Measurements from ENCODE around the gene CDC5L.

CDC5L gene

GRCh38 chr6:44457596-44457995 is 70.1 kb downstream of the CDC5L start:
- Histone ChIP-seq H3K4me2 (ENCODE audit: insufficient read depth, low read length, poor library complexity, severe bottlenecking) (no peak overlapping the region), H2BK5ac (ENCODE audit: low read length) (no peak overlapping the region), H2BK15ac (ENCODE audit: low read length) (no peak overlapping the region), H2BK12ac (ENCODE audit: low read length) (no peak overlapping the region), H2AK5ac (ENCODE audit: low read depth, low read length) (no peak overlapping the region), H3K79me1 (ENCODE audit: low read depth, low read length) (no peaks in the 10 kb centered on the region), H4K91ac (ENCODE audit: low read depth, low read length, poor library complexity) (no peak overlapping the region), H3K27me3 (ENCODE audit: control insufficient read depth in 3 of 3, insufficient read depth in 3 of 3, low read depth in 1 of 3, low read length in 3 of 3) (no peaks in the 10 kb centered on the region), H3K4ac (ENCODE audit: low read length) (no peak overlapping the region), H4K8ac (ENCODE audit: low read depth, low read length) (no peak overlapping the region), H3K9ac (ENCODE audit: low read depth, low read length, poor library complexity) (no peak overlapping the region), H3K4me3 (ENCODE audit: low read length in 2 of 2) (no peak overlapping the region), H3K27ac (replicated peaks; ENCODE audit: low read length) (no peak overlapping the region), H2AFZ (ENCODE audit: low read length) (no peak overlapping the region), H3K14ac (ENCODE audit: low read length) (no peak overlapping the region), H3K4me1 (ENCODE audit: control insufficient read depth in 2 of 2, insufficient read depth in 1 of 2, low read depth in 1 of 2, low read length in 2 of 2) (no peaks in the 10 kb centered on the region), H3K9me3 (replicated peaks in 1 of 2; ENCODE audit: control insufficient read depth in 2 of 2, insufficient read depth in 1 of 2, low read depth in 1 of 2, low read length in 2 of 2) (no peaks in the 10 kb centered on the region), H3K36me3 (replicated peaks in 1 of 2; ENCODE audit: control insufficient read depth in 2 of 2, insufficient read depth in 2 of 2, low read length in 2 of 2) (peaks cover 2 to 14% of the 10 kb centered on the region in 2 donors), H3K23ac (ENCODE audit: low read depth, low read length, poor library complexity) (peak overlapping the region; percentile 45), H2BK120ac (ENCODE audit: low read depth, low read length) (no peak overlapping the region), H3K18ac (ENCODE audit: low read length) (no peak overlapping the region)
- no CpG with 5 or more reads among the region's 9 CpGs for WGBS, 2 donors (ENCODE audit: extremely low coverage in 2 of 2, insufficient read length in 2 of 2, insufficient replicate concordance in 1 of 2)
- DNase-seq (ENCODE audit: low spot score) = no peak

- no peak overlapping the region for H3K27ac ChIP-seq (replicated peaks; ENCODE audit: low read length)
- no peak overlapping the region for H4K8ac ChIP-seq (ENCODE audit: low read depth, low read length)
- no peaks in the 10 kb centered on the region for H3K27me3 ChIP-seq (ENCODE audit: control insufficient read depth in 3 of 3, insufficient read depth in 3 of 3, low read depth in 1 of 3, low read length in 3 of 3)
- no peaks in the 10 kb centered on the region for H3K9me3 ChIP-seq (replicated peaks in 1 of 2; ENCODE audit: control insufficient read depth in 2 of 2, insufficient read depth in 1 of 2, low read depth in 1 of 2, low read length in 2 of 2)
- H2AK5ac ChIP-seq (ENCODE audit: low read depth, low read length) = no peak overlapping the region
- H3K4me3 ChIP-seq (ENCODE audit: low read length in 2 of 2) = no peak overlapping the region
- H2BK5ac ChIP-seq (ENCODE audit: low read length) = no peak overlapping the region
- H2BK12ac ChIP-seq (ENCODE audit: low read length) = no peak overlapping the region
- no peak overlapping the region for H3K4me2 ChIP-seq (ENCODE audit: insufficient read depth, low read length, poor library complexity, severe bottlenecking)
- no peaks in the 10 kb centered on the region for H3K79me1 ChIP-seq (ENCODE audit: low read depth, low read length)
- no peak overlapping the region for H3K4ac ChIP-seq (ENCODE audit: low read length)
- H3K36me3 ChIP-seq (replicated peaks in 1 of 2; ENCODE audit: control insufficient read depth in 2 of 2, insufficient read depth in 2 of 2, low read length in 2 of 2) = peaks cover 0 to 5% of the 10 kb centered on the region in 2 donors
- no peak overlapping the region for H2BK15ac ChIP-seq (ENCODE audit: low read length)
- H2AFZ ChIP-seq (ENCODE audit: low read length) = no peak overlapping the region
- no CpG with 5 or more reads among the region's 6 CpGs for WGBS, 2 donors (ENCODE audit: extremely low coverage in 2 of 2, insufficient read length in 2 of 2, insufficient replicate concordance in 1 of 2)
- no peak overlapping the region for H3K14ac ChIP-seq (ENCODE audit: low read length)
- no peak overlapping the region for H3K23ac ChIP-seq (ENCODE audit: low read depth, low read length, poor library complexity)
- H2BK120ac ChIP-seq (ENCODE audit: low read depth, low read length) = no peak overlapping the region
- no peak overlapping the region for H4K91ac ChIP-seq (ENCODE audit: low read depth, low read length, poor library complexity)
- DNase-seq (ENCODE audit: low spot score) = no peak
- H3K9ac ChIP-seq (ENCODE audit: low read depth, low read length, poor library complexity) = no peak overlapping the region
- H3K4me1 ChIP-seq (ENCODE audit: control insufficient read depth in 2 of 2, insufficient read depth in 1 of 2, low read depth in 1 of 2, low read length in 2 of 2) = no peaks in the 10 kb centered on the region
- peak overlapping the region; percentile 40 for H3K18ac ChIP-seq (ENCODE audit: low read length)
Measured at GRCh38 chr6:44458551-44458950, 71.0 kb downstream of the CDC5L start.

- Histone ChIP-seq H2BK120ac (ENCODE audit: low read depth, low read length) (no peak overlapping the region), H2BK5ac (ENCODE audit: low read length) (no peak overlapping the region), H2AFZ (ENCODE audit: low read length) (no peak overlapping the region), H4K8ac (ENCODE audit: low read depth, low read length) (no peak overlapping the region), H3K27me3 (ENCODE audit: control insufficient read depth in 3 of 3, insufficient read depth in 3 of 3, low read depth in 1 of 3, low read length in 3 of 3) (no peaks in the 10 kb centered on the region), H4K91ac (ENCODE audit: low read depth, low read length, poor library complexity) (no peak overlapping the region), H2BK15ac (ENCODE audit: low read length) (no peak overlapping the region), H3K79me1 (ENCODE audit: low read depth, low read length) (no peaks in the 10 kb centered on the region), H2BK12ac (ENCODE audit: low read length) (no peak overlapping the region), H3K4me2 (ENCODE audit: insufficient read depth, low read length, poor library complexity, severe bottlenecking) (no peak overlapping the region), H3K14ac (ENCODE audit: low read length) (no peak overlapping the region), H2AK5ac (ENCODE audit: low read depth, low read length) (no peak overlapping the region), H3K27ac (replicated peaks; ENCODE audit: low read length) (no peak overlapping the region), H3K36me3 (replicated peaks in 1 of 2; ENCODE audit: control insufficient read depth in 2 of 2, insufficient read depth in 2 of 2, low read length in 2 of 2) (no peaks in the 10 kb centered on the region), H3K18ac (ENCODE audit: low read length) (no peak overlapping the region), H3K9ac (ENCODE audit: low read depth, low read length, poor library complexity) (no peak overlapping the region), H3K4ac (ENCODE audit: low read length) (no peak overlapping the region), H3K4me3 (ENCODE audit: low read length in 2 of 2) (no peak overlapping the region), H3K23ac (ENCODE audit: low read depth, low read length, poor library complexity) (no peak overlapping the region), H3K4me1 (ENCODE audit: control insufficient read depth in 2 of 2, insufficient read depth in 1 of 2, low read depth in 1 of 2, low read length in 2 of 2) (peaks cover 0 to 4% of the 10 kb centered on the region in 2 donors), H3K9me3 (replicated peaks in 1 of 2; ENCODE audit: control insufficient read depth in 2 of 2, insufficient read depth in 1 of 2, low read depth in 1 of 2, low read length in 2 of 2) (no peaks in the 10 kb centered on the region)
- DNase-seq (ENCODE audit: low spot score) = no peak
- no CpG with 5 or more reads among the region's 15 CpGs for WGBS, 2 donors (ENCODE audit: extremely low coverage in 2 of 2, insufficient read length in 2 of 2, insufficient replicate concordance in 1 of 2)
Measured at GRCh38 chr6:44462335-44462734, 74.8 kb downstream of the CDC5L start.

- H2BK5ac ChIP-seq (ENCODE audit: low read length) = no peak overlapping the region
- no peak overlapping the region for H2BK120ac ChIP-seq (ENCODE audit: low read depth, low read length)
- no peaks in the 10 kb centered on the region for H3K27me3 ChIP-seq (ENCODE audit: control insufficient read depth in 3 of 3, insufficient read depth in 3 of 3, low read depth in 1 of 3, low read length in 3 of 3)
- H3K36me3 ChIP-seq (replicated peaks in 1 of 2; ENCODE audit: control insufficient read depth in 2 of 2, insufficient read depth in 2 of 2, low read length in 2 of 2) = no peaks in the 10 kb centered on the region
- H2AK5ac ChIP-seq (ENCODE audit: low read depth, low read length) = no peak overlapping the region
- no peak for DNase-seq (ENCODE audit: low spot score)
- H4K91ac ChIP-seq (ENCODE audit: low read depth, low read length, poor library complexity) = no peak overlapping the region
- no peak overlapping the region for H2BK12ac ChIP-seq (ENCODE audit: low read length)
- no peak overlapping the region for H2BK15ac ChIP-seq (ENCODE audit: low read length)
- no peaks in the 10 kb centered on the region for H3K9me3 ChIP-seq (replicated peaks in 1 of 2; ENCODE audit: control insufficient read depth in 2 of 2, insufficient read depth in 1 of 2, low read depth in 1 of 2, low read length in 2 of 2)
- no peak overlapping the region for H3K4me2 ChIP-seq (ENCODE audit: insufficient read depth, low read length, poor library complexity, severe bottlenecking)
- WGBS, 2 donors (ENCODE audit: extremely low coverage in 2 of 2, insufficient read length in 2 of 2, insufficient replicate concordance in 1 of 2) = no CpG with 5 or more reads among the region's 13 CpGs
- no peak overlapping the region for H3K27ac ChIP-seq (replicated peaks; ENCODE audit: low read length)
- H3K79me1 ChIP-seq (ENCODE audit: low read depth, low read length) = no peaks in the 10 kb centered on the region
- no peak overlapping the region for H3K14ac ChIP-seq (ENCODE audit: low read length)
- no peak overlapping the region for H3K4me3 ChIP-seq (ENCODE audit: low read length in 2 of 2)
- no peak overlapping the region for H4K8ac ChIP-seq (ENCODE audit: low read depth, low read length)
- no peak overlapping the region for H3K4ac ChIP-seq (ENCODE audit: low read length)
- H3K9ac ChIP-seq (ENCODE audit: low read depth, low read length, poor library complexity) = no peak overlapping the region
- no peak overlapping the region for H3K23ac ChIP-seq (ENCODE audit: low read depth, low read length, poor library complexity)
- H3K18ac ChIP-seq (ENCODE audit: low read length) = no peak overlapping the region
- peaks cover 0 to 4% of the 10 kb centered on the region in 2 donors for H3K4me1 ChIP-seq (ENCODE audit: control insufficient read depth in 2 of 2, insufficient read depth in 1 of 2, low read depth in 1 of 2, low read length in 2 of 2)
- no peak overlapping the region for H2AFZ ChIP-seq (ENCODE audit: low read length)
Measured at GRCh38 chr6:44462797-44463727, 75.6 kb downstream of the CDC5L start.

Data from neuronal stem cell (in vitro differentiated cells).